Lower leg skin (tissue), 4 donors: Measurements from ENCODE around the gene CABLES1. TPM values are rescaled to one million over a fixed set of nuclear protein-coding genes. Genes with fewer than 3 reads are reported as not detected.

Experiments
- DNase-seq, 2 donors: peaks; one replicate each; pipeline ENCODE4 v3.0.0-alpha.2; 2019; ENCODE audit warnings: low spot score in 2 of 2
- H3K4me3 ChIP-seq: fragments of 200-600 bp; sonication (generic); 2 replicates; pipeline ENCODE4 v1.5.1; 2017; ENCODE audit warnings: mild to moderate bottlenecking, low read depth; ENCODE audit not compliant: poor library complexity, severe bottlenecking
- POLR2A ChIP-seq, 2 donors: fragments of 450-650 bp; IDR thresholded peaks; one replicate each; pipeline ENCODE4 v1.6.1; 2016 to 2017; ENCODE audit warnings: antibody characterized with exemption in 2 of 2, mild to moderate bottlenecking in 1 of 2, moderate library complexity in 1 of 2
- WGBS, 2 donors: methylation state at CpG; one replicate each; pipeline ENCODE4 v1.1.5; 2018; 5-methylcytosine and 5-hydroxymethylcytosine counted together
- intact Hi-C: fragments of 100-400 bp; cut with DNase I; formaldehyde crosslinking; loops from one replicate; pipeline ENCODE4 v1.15.0; 2023; ENCODE audit warnings: low total_unique reads
- total RNA-seq, 4 donors: library from RNA; depleted of rRNA; stranded (reverse); fragments of >200 nt; gene quantifications; one replicate each; pipeline ENCODE4 v1.1.0, GENCODE V29; 2016
- TF ChIP-seq, protein P1 (sequence below), 3 donors: fragments of 450-650 bp; IDR thresholded peaks; one replicate each; pipeline ENCODE4 v1.5.1; 2016; ENCODE audit warnings: antibody characterized with exemption in 3 of 3, mild to moderate bottlenecking in 3 of 3, moderate library complexity in 2 of 3

The CABLES1 gene
- total RNA-seq, 4 donors from 2014 or later, result 15.0 to 52.5 (median 27.5) TPM

GRCh38 chr18:23234619-23235018, 99.3 kb downstream of the CABLES1 start:
- WGBS, 2 donors, result 78 to 83% methylated on average over 5 of the region's 5 CpGs
- H3K4me3 ChIP-seq, result no peak overlapping the region
- TF ChIP-seq POLR2A (IDR thresholded peaks at IDR 0.05), result no peak
- DNase-seq, result no peak
- intact Hi-C loops, result loop anchor here (10.0 kb wide), 1 partner anchor 100 kb away; the partner anchor contains the start of gene CABLES1

DNA sequence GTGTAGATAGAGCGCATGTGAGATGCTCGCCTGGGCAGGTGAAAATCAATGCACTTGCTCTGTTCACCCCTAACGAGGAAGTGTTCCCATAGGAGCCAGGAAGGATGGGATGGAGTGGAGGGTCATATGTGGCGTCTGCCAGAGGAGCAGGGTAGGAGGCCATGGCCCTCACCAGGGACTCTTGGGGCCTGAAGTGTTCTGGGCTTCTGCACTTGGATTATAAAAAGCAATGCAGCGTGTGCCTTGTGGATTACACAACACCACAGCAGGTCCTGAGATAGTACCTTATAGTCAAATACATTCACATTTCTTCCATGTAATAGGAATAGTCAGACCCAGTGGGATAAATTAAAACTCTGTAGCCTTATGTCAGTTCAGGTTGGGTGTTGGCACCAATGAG, 100.1 kb downstream of the CABLES1 start:
- 92% methylated on average over 5 of the region's 5 CpGs for WGBS, 2 donors
- intact Hi-C loops, result loop anchor here (10.0 kb wide), 1 partner anchor 101 kb away; the partner anchor contains the start of gene CABLES1
- no peak for DNase-seq
- TF ChIP-seq POLR2A (IDR thresholded peaks at IDR 0.05), result no peak
- TF ChIP-seq, protein P1, sequence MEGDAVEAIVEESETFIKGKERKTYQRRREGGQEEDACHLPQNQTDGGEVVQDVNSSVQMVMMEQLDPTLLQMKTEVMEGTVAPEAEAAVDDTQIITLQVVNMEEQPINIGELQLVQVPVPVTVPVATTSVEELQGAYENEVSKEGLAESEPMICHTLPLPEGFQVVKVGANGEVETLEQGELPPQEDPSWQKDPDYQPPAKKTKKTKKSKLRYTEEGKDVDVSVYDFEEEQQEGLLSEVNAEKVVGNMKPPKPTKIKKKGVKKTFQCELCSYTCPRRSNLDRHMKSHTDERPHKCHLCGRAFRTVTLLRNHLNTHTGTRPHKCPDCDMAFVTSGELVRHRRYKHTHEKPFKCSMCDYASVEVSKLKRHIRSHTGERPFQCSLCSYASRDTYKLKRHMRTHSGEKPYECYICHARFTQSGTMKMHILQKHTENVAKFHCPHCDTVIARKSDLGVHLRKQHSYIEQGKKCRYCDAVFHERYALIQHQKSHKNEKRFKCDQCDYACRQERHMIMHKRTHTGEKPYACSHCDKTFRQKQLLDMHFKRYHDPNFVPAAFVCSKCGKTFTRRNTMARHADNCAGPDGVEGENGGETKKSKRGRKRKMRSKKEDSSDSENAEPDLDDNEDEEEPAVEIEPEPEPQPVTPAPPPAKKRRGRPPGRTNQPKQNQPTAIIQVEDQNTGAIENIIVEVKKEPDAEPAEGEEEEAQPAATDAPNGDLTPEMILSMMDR (IDR thresholded peaks at IDR 0.05), result no peak
- no peak overlapping the region for H3K4me3 ChIP-seq

DNA sequence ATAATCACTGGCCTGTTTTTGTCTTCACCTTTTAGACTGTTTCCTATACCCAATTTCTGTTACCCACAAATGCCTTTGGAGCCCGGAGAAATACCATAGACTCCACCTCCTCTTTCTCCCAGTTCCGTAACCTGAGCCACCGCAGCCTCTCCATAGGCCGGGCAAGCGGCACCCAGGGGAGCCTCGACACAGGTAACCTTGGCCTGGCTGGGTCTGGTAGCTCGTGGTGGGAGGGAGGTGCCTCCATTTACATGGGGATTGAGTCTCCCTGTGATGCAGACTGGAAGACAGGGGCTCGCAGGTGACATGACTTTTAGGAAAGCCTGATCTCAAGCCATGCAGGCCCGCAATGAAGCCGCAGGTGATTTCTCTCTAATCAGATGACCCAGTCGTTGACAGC, 100.6 kb downstream of the CABLES1 start:
- no peak for DNase-seq
- no peak for TF ChIP-seq POLR2A (IDR thresholded peaks at IDR 0.05)
- TF ChIP-seq, protein P1 (IDR thresholded peaks at IDR 0.05), result no peak
- intact Hi-C loops, result loop anchor here (10.0 kb wide), 1 partner anchor 101 kb away; the partner anchor contains the start of gene CABLES1
- 85 to 94% methylated on average over 11 of the region's 11 CpGs for whole genome bisulfite sequencing, 2 donors
- H3K4me3 ChIP-seq, result no peak overlapping the region

DNA sequence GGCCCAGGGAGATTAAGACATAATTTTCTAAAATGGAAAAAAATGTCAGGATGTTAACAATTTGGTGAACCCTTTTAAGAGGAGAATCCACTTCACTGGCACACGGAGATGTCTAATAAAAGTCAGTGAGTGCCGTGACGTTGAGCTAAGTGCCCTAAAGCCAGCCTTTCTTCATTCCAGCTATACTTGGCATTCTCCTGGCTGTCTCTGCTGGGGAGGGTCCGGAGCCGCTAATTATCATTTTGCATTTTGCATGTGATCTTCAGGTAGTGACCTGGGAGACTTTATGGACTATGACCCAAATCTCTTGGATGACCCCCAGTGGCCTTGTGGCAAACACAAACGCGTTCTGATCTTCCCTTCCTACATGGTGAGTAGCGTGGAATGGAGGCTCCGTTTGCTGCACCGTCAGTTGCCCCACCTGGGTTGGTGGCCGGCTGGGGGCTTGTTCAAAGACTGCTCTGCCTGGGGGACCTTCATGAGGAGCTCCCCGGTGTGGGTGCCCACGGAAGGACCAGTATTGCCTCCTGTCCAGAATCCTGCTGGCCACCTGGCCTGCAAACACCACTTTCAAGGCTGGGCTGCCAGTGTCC, 101.7 kb downstream of the CABLES1 start:
- no peak for TF ChIP-seq POLR2A (IDR thresholded peaks at IDR 0.05)
- TF ChIP-seq, protein P1 (IDR thresholded peaks at IDR 0.05), result no peak
- no peak for DNase-seq
- 82 to 84% methylated on average over 12 to 13 of the region's 13 CpGs for WGBS, 2 donors
- intact Hi-C loops, result loop anchor here (10.0 kb wide), 1 partner anchor 102 kb away; the partner anchor contains the start of gene CABLES1
- H3K4me3 ChIP-seq, result no peak overlapping the region

- 16 to 30% methylated on average over 16 to 17 of the region's 17 CpGs for WGBS, 2 donors
Measured at GRCh38 chr18:23237524-23238151, 102.4 kb downstream of the CABLES1 start.

DNA sequence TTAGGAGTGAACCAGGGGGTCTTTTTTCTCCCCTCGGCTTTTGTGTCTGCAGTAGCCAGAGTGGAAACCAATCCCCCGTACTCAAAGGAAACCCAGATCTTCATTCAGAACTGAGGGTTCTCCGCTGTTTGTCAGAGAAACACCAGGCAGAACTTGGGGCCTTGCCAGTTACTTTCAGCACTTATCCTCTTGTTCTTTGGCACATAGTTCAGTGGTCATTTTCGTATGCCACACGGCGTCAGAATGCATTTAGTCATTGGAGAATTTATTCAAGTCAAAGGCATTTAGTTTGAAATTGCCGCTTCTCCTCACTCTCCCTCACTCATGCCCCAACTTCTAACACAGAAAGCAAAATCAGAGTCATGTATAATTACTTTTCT, 102.9 kb downstream of the CABLES1 start:
- intact Hi-C loops, result loop anchor here (10.0 kb wide), 1 partner anchor 103 kb away; the partner anchor contains the start of gene CABLES1
- WGBS, 2 donors, result 35% methylated on average over 6 to 7 of the region's 7 CpGs
- H3K4me3 ChIP-seq, result no peak overlapping the region
- no peak for DNase-seq
- no peak for TF ChIP-seq POLR2A (IDR thresholded peaks at IDR 0.05)
- TF ChIP-seq, protein P1 (IDR thresholded peaks at IDR 0.05), result no peak

More at GRCh38 chr18:23237524-23238151, 102.4 kb downstream of the CABLES1 start:
- TF ChIP-seq POLR2A (IDR thresholded peaks at IDR 0.05), result no peak
- TF ChIP-seq, protein P1 (IDR thresholded peaks at IDR 0.05), result no peak
- no peak overlapping the region for H3K4me3 ChIP-seq
- DNase-seq, result peak in 1 of 2 donors; percentile 90
- intact Hi-C loops, result loop anchor here (10.0 kb wide), 1 partner anchor 103 kb away; the partner anchor contains the start of gene CABLES1
